MM.1S (cell line): ENCODE measurements around the gene IPO11.

Experiments
- EZH2 ChIP-seq: fragments of 300-600 bp; sonication (generic); optimal IDR thresholded peaks from 2 replicates; pipeline ENCODE3; 2017; ENCODE audit warnings: low read depth, mild to moderate bottlenecking, antibody characterized with exemption, low read length, mixed read lengths
- EZH2phosphoT487 ChIP-seq: fragments of 300-600 bp; sonication (generic); IDR thresholded peaks from 2 replicates; pipeline ENCODE4 v1.6.1; 2018; ENCODE audit warnings: antibody characterized with exemption, low read length
- TF ChIP-seq, protein P1 (sequence below): fragments of 300-600 bp; sonication (generic); IDR thresholded peaks from 2 replicates; pipeline ENCODE4 v1.5.1; 2016; ENCODE audit warnings: antibody characterized with exemption, low read length, mixed read lengths

DNA sequence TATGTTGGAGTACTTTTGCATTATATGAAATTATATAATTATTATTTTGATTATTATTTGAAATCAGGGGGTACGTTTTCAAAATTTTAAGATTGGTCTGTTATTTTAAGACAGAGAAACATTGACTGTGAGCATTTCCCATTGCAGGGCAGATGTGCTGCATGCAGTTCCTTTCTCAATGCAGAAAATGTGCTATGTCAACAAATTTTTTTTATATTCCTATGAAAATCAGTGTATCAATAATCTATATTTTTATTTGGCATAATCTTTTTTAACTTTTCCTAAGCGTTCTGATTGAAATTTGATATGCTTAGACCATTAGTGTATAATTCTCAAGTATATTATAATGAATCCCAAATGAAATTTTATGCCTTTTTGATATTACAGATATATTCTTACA lies 124.2 kb downstream of the IPO11 start:
- TF ChIP-seq, protein P1, sequence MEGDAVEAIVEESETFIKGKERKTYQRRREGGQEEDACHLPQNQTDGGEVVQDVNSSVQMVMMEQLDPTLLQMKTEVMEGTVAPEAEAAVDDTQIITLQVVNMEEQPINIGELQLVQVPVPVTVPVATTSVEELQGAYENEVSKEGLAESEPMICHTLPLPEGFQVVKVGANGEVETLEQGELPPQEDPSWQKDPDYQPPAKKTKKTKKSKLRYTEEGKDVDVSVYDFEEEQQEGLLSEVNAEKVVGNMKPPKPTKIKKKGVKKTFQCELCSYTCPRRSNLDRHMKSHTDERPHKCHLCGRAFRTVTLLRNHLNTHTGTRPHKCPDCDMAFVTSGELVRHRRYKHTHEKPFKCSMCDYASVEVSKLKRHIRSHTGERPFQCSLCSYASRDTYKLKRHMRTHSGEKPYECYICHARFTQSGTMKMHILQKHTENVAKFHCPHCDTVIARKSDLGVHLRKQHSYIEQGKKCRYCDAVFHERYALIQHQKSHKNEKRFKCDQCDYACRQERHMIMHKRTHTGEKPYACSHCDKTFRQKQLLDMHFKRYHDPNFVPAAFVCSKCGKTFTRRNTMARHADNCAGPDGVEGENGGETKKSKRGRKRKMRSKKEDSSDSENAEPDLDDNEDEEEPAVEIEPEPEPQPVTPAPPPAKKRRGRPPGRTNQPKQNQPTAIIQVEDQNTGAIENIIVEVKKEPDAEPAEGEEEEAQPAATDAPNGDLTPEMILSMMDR, result no peak
- TF ChIP-seq EZH2phosphoT487, result no peak
- TF ChIP-seq EZH2, result no peak
